SK-N-MC (cell line): ENCODE results near the gene TNNI3K.

ENCODE experiments used
- EZH2 ChIP-seq: fragments of 200-600 bp; sonication (generic); IDR thresholded peaks from one replicate; pipeline ENCODE4 v1.6.1; 2017; ENCODE audit warnings: antibody characterized with exemption
- FOXP2 ChIP-seq: optimal IDR thresholded peaks from 2 replicates; pipeline ENCODE3; 2011; ENCODE audit warnings: mild to moderate bottlenecking, moderate library complexity; ENCODE audit not compliant: insufficient read depth; ENCODE audit errors: extremely low read length, control extremely low read depth
- POLR2AphosphoS5 ChIP-seq: IDR thresholded peaks from 2 replicates; pipeline ENCODE4 v1.6.1; 2012; ENCODE audit warnings: mild to moderate bottlenecking, low read depth, low read length, borderline replicate concordance

DNA sequence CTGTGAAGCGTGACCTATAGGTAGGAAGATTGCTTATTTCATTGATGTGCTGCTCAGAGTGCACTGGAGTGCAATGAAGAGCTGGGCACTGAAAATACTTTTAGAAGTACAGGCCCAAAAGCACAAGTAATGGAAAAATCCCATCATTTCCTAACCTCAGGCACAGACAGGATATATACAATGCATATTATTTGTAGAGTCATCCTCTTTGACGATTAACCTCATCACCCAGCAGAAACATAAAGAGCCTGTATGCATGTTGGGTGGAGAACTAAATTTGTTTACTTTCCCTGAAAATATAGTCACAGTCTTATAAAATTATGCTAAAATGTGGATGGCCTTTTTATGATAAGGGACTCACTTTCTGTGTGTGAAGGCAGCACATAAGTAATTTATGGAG, 98.1 kb downstream of the TNNI3K start:
- TF ChIP-seq EZH2, result no peak
- no peak for TF ChIP-seq POLR2AphosphoS5
- no peak for TF ChIP-seq FOXP2
